ENCODE results near the gene ATP1A4. TPM values are rescaled to one million over a fixed set of nuclear protein-coding genes. Genes with fewer than 3 reads are reported as not detected.

The ATP1A4 gene
- total RNA-seq, 1 donor from 2014 or later, result not detected

DNA sequence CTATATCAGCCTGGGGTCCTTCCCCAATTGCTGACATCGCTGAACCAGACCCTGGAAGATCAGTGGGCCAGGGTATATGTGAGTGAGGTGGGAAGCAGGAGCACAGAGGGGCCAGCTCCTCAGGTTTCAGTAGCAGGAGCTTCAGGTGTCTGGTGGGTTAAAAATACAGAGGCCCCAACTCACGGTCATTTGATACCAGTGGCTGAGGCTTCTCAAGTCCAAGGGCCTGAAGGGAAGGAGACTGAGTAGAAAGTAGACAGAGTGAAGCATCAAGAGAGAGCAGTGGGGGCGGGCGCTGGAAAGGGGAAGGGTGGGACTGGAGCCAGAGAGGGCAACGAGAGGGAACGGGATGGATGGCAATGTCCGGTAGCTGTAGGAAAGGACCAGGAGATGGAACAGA lies 36.9 kb downstream of the ATP1A4 start:
- intact Hi-C loops (cut with micrococcal nuclease), result no loop called here
- DNase-seq (no peak), ATAC-seq (ENCODE audit: low read depth) (no peak)
- ChIA-PET POLR2A (no interaction called here), CTCF (interaction anchor here (6.1 kb wide), 1 partner anchor 104 kb away, joined by 80 read pairs; no protein-coding TSS in a partner anchor)
- Mint-ChIP-seq H3K9me3 (no peaks in the 10 kb centered on the region), H3K4me1 (no peaks in the 10 kb centered on the region), H3K27me3 (peaks cover 4% of the 10 kb centered on the region), H3K4me3 (no peak overlapping the region), H3K27ac (no peak overlapping the region), H3K36me3 (ENCODE audit: low read depth) (no peaks in the 10 kb centered on the region)
- TF ChIP-seq, protein P1, sequence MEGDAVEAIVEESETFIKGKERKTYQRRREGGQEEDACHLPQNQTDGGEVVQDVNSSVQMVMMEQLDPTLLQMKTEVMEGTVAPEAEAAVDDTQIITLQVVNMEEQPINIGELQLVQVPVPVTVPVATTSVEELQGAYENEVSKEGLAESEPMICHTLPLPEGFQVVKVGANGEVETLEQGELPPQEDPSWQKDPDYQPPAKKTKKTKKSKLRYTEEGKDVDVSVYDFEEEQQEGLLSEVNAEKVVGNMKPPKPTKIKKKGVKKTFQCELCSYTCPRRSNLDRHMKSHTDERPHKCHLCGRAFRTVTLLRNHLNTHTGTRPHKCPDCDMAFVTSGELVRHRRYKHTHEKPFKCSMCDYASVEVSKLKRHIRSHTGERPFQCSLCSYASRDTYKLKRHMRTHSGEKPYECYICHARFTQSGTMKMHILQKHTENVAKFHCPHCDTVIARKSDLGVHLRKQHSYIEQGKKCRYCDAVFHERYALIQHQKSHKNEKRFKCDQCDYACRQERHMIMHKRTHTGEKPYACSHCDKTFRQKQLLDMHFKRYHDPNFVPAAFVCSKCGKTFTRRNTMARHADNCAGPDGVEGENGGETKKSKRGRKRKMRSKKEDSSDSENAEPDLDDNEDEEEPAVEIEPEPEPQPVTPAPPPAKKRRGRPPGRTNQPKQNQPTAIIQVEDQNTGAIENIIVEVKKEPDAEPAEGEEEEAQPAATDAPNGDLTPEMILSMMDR (IDR thresholded peaks at IDR 0.05), result no peak

DNA sequence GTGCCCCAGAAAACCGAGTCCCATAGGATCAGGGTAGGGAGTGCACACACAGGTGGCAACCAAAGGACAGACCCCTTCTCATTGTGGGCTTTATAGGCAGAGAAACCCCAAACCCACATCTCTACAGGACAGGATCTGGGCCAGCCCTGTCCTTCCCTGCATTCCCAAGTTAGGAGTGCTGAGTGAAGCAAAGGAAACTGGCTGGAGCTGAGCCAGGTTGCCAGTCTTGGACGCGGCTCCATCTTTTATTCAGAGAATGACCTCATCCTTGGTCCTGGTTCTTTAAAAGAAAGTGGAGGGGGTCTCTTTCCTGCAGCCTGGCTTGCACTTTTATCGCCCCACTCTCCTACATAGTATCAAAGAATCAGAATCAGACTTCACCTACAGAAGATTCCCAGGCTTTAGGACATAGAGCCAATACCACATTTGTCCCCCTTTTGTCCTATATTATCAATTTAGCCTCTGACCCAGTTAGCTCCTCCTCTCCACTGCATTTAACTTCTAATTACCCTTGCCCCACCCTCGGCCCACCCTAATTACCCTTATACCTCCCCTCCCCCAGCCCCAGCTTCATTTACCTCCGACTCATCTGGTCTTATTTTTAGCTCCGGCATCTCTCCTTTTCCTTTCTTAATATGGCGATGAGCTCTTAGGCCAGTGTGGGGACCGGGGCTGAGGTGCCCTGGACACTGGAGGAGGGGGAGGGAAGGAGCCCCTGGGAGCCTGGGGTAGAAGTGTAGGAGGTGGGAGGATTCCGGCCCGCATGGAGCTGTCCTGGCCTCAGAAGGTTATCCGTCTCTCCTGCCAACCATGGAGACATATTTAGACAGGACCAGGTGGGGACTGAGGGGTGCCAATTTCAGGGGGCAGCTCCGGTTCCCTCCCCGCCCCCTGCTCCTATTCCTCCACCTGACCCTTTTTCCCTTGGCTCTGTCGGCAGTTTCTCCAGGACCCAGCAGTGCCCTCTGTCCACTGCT lies 38.5 kb downstream of the ATP1A4 start, which contains the start of gene CASQ1:
Gene CASQ1 (plus strand): TSS at position 927 of the 977 bp plus-strand sequence. CDS start 177 bp downstream, outside the sequence.
- DNase-seq (no peak), ATAC-seq (ENCODE audit: low read depth) (no peak)
- intact Hi-C loops (cut with micrococcal nuclease), result loop anchor here (10.0 kb wide), 1 partner anchor 415 kb away; no protein-coding TSS in a partner anchor
- POLR2A ChIA-PET, result interaction anchor here (0.6 kb wide), 1 partner anchor 102 kb away, joined by 4 read pairs; no protein-coding TSS in a partner anchor
- Mint-ChIP-seq H3K27me3 (peaks cover 4% of the 10 kb centered on the region), H3K4me3 (no peak within 1 kb of the TSS), H3K9me3 (no peaks in the 10 kb centered on the region), H3K4me1 (no peaks in the 10 kb centered on the region), H3K36me3 (ENCODE audit: low read depth) (no peaks in the 10 kb centered on the region), H3K27ac (no peak within 1 kb of the TSS)
- CTCF ChIA-PET, result interaction anchor here (1.2 to 6.1 kb wide), 5 partner anchors 14 to 186 kb away, joined by 3 to 109 read pairs (median 74); no protein-coding TSS in a partner anchor
- TF ChIP-seq, protein P1 (IDR thresholded peaks at IDR 0.05), result no peak

DNA sequence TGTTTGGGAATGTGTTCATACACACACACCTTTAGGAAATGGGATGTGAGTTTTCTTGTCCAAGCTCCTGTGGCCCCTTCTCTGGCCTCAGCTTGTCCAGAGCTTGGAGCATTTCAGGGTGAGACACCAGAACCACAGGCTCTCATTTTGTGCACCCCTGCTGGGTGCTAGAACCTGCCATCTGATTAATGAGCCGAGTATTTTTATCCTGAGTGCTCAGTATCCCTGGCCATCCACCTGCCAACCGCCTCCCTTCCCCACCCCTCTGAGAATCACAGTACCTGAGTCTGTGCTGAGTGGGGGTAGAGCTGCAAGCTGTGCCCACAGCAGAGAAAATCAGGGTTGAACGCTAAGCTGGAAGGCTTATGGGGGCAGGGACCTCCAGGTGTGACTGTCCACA lies 40.4 kb downstream of the ATP1A4 start:
- TF ChIP-seq, protein P1 (IDR thresholded peaks at IDR 0.05), result no peak
- Mint-ChIP-seq H3K27ac (no peak overlapping the region), H3K36me3 (ENCODE audit: low read depth) (no peaks in the 10 kb centered on the region), H3K9me3 (no peaks in the 10 kb centered on the region), H3K4me1 (no peaks in the 10 kb centered on the region), H3K27me3 (no peaks in the 10 kb centered on the region), H3K4me3 (no peak overlapping the region)
- ChIA-PET CTCF (interaction anchor here (0.9 to 6.1 kb wide), 9 partner anchors 12 to 185 kb away, joined by 3 to 109 read pairs (median 4); no protein-coding TSS in a partner anchor), POLR2A (no interaction called here)
- ATAC-seq (ENCODE audit: low read depth) (no peak), DNase-seq (no peak)
- intact Hi-C loops (cut with micrococcal nuclease), result loop anchor here (10.0 kb wide), 1 partner anchor 413 kb away; no protein-coding TSS in a partner anchor

DNA sequence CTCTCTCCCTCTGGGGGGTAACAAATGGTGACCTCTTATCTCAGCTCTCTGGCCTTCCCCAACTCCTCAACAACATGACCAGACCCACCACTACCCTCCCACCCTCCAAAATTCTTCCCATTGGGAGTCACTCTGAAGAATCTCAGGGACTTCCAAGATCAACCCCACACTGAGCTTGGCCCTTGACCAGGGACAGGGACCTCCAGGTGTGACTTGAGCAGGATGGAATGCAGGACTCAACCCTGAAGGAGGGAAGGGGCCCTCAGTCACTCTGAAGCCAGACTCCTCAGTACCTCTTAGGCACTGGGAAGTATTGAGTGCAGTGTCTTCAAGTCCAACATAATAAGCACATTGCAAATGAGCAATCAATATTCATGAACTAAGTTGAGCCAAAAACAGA lies 40.8 kb downstream of the ATP1A4 start:
- intact Hi-C loops (cut with micrococcal nuclease), result loop anchor here (10.0 kb wide), 1 partner anchor 413 kb away; no protein-coding TSS in a partner anchor
- TF ChIP-seq, protein P1 (IDR thresholded peaks at IDR 0.05), result no peak
- H3K27me3 Mint-ChIP-seq, result no peaks in the 10 kb centered on the region
- H3K4me3 Mint-ChIP-seq, result no peak overlapping the region
- ChIA-PET CTCF (interaction anchor here (1.0 to 6.1 kb wide), 8 partner anchors 12 to 184 kb away, joined by 3 to 109 read pairs (median 17); partner anchors contain the start of gene PEA15), POLR2A (interaction anchor here (0.6 to 1.6 kb wide), 3 partner anchors 28 to 161 kb away, joined by 3 to 9 read pairs (median 4); no protein-coding TSS in a partner anchor)
- H3K36me3 Mint-ChIP-seq (ENCODE audit: low read depth), result no peaks in the 10 kb centered on the region
- no peak for DNase-seq
- no peak overlapping the region for H3K27ac Mint-ChIP-seq
- no peak for ATAC-seq (ENCODE audit: low read depth)
- H3K9me3 Mint-ChIP-seq, result no peaks in the 10 kb centered on the region
- peaks cover 3% of the 10 kb centered on the region for H3K4me1 Mint-ChIP-seq

All from activated B cell treated with CpG ODN at 0.5 μM for 24 hours (primary cell).